ENCODE data around the gene SMTNL2. TPM values are rescaled to one million over a fixed set of nuclear protein-coding genes. Genes with fewer than 3 reads are reported as not detected.
A peak's percentile ranks its signal among the peaks of the same experiment; 100 is the strongest.

SMTNL2 gene
- total and polyA plus RNA-seq, 2 experiments from 2014 or later = 41.5 to 106 TPM

- Histone ChIP-seq H3K4me3 (no peak overlapping the region), H3K4me2 (no peak overlapping the region), H3K36me3 (replicated peaks; ENCODE audit: insufficient read depth, low read depth) (no peaks in the 10 kb centered on the region), H4K20me1 (ENCODE audit: insufficient read depth, poor library complexity, severe bottlenecking) (no peaks in the 10 kb centered on the region), H2AFZ (no peak overlapping the region), H3K9me2 (replicated peaks; ENCODE audit: insufficient read depth) (no peaks in the 10 kb centered on the region), H3K4me1 (ENCODE audit: insufficient read depth) (peaks cover 38% of the 10 kb centered on the region), H3K27ac (no peak overlapping the region), H3K79me2 (peaks cover 40% of the 10 kb centered on the region), H3K27me3 (no peaks in the 10 kb centered on the region), H3K9me3 (ENCODE audit: low read depth) (no peaks in the 10 kb centered on the region)
- TF ChIP-seq CTCF (IDR thresholded peaks at IDR 0.05; ENCODE audit: poor library complexity) = no peak
- TF ChIP-seq EZH2 (IDR thresholded peaks at IDR 0.05; ENCODE audit: borderline replicate concordance) = no peak
- no peak for TF ChIP-seq EZH2phosphoT487 (IDR thresholded peaks at IDR 0.05; ENCODE audit: low read depth, severe bottlenecking, unreplicated experiment)
- DNase-seq (ENCODE audit: low spot score) = no peak
- WGBS (ENCODE audit: low lambda C conversion rate, missing lambda C conversion rate) = 79% methylated on average over 6 of the region's 7 CpGs
Observed at GRCh38 chr17:4582101-4582501, 2.2 kb upstream of the SMTNL2 start.

- WGBS (ENCODE audit: low lambda C conversion rate, missing lambda C conversion rate) = 63% methylated on average over 8 of the region's 8 CpGs
Observed at GRCh38 chr17:4582691-4583090, 1.6 kb upstream of the SMTNL2 start.

GRCh38 chr17:4583206-4583605 is 1.1 kb upstream of the SMTNL2 start:
- H3K27me3 ChIP-seq = no peaks in the 10 kb centered on the region
- TF ChIP-seq EZH2phosphoT487 (IDR thresholded peaks at IDR 0.05; ENCODE audit: low read depth, severe bottlenecking, unreplicated experiment) (no peak), EZH2 (IDR thresholded peaks at IDR 0.05; ENCODE audit: borderline replicate concordance) (no peak)
- peaks cover 40% of the 10 kb centered on the region for H3K4me1 ChIP-seq (ENCODE audit: insufficient read depth)
- peaks cover 49% of the 10 kb centered on the region for H3K79me2 ChIP-seq
- no peaks in the 10 kb centered on the region for H3K9me3 ChIP-seq (ENCODE audit: low read depth)
- DNase-seq (ENCODE audit: low spot score) = no peak
- H3K9me2 ChIP-seq (replicated peaks; ENCODE audit: insufficient read depth) = no peaks in the 10 kb centered on the region
- H2AFZ ChIP-seq = no peak overlapping the region
- peaks cover 3% of the 10 kb centered on the region for H4K20me1 ChIP-seq (ENCODE audit: insufficient read depth, poor library complexity, severe bottlenecking)
- H3K36me3 ChIP-seq (replicated peaks; ENCODE audit: insufficient read depth, low read depth) = no peaks in the 10 kb centered on the region
- no peak overlapping the region for H3K4me3 ChIP-seq
- WGBS (ENCODE audit: low lambda C conversion rate, missing lambda C conversion rate) = 91% methylated on average over 3 of the region's 3 CpGs
- peak overlapping the region; percentile 84 for H3K4me2 ChIP-seq
- peak overlapping the region; percentile 89 for H3K27ac ChIP-seq

More at GRCh38 chr17:4582691-4583090, 1.6 kb upstream of the SMTNL2 start:
- Histone ChIP-seq H3K9me2 (replicated peaks; ENCODE audit: insufficient read depth) (no peaks in the 10 kb centered on the region), H4K20me1 (ENCODE audit: insufficient read depth, poor library complexity, severe bottlenecking) (no peaks in the 10 kb centered on the region), H3K4me3 (no peak overlapping the region), H3K27ac (peak overlapping the region; percentile 50), H3K4me1 (ENCODE audit: insufficient read depth) (peaks cover 38% of the 10 kb centered on the region), H3K4me2 (peak overlapping the region; percentile 84), H3K27me3 (no peaks in the 10 kb centered on the region), H3K9me3 (ENCODE audit: low read depth) (no peaks in the 10 kb centered on the region), H3K36me3 (replicated peaks; ENCODE audit: insufficient read depth, low read depth) (no peaks in the 10 kb centered on the region), H2AFZ (no peak overlapping the region), H3K79me2 (peaks cover 45% of the 10 kb centered on the region)
- DNase-seq (ENCODE audit: low spot score) = no peak
- TF ChIP-seq CTCF (IDR thresholded peaks at IDR 0.05; ENCODE audit: poor library complexity) (no peak), EZH2phosphoT487 (IDR thresholded peaks at IDR 0.05; ENCODE audit: low read depth, severe bottlenecking, unreplicated experiment) (no peak), EZH2 (IDR thresholded peaks at IDR 0.05; ENCODE audit: borderline replicate concordance) (no peak)

GRCh38 chr17:4583782-4584100 is 588 bp upstream of the SMTNL2 start:
- WGBS (ENCODE audit: low lambda C conversion rate, missing lambda C conversion rate) = 13% methylated on average over 12 of the region's 12 CpGs
- H3K9me3 ChIP-seq (ENCODE audit: low read depth) = no peaks in the 10 kb centered on the region
- TF ChIP-seq CTCF (IDR thresholded peaks at IDR 0.05; ENCODE audit: poor library complexity) (peak; percentile 53), EZH2phosphoT487 (IDR thresholded peaks at IDR 0.05; ENCODE audit: low read depth, severe bottlenecking, unreplicated experiment) (no peak), EZH2 (IDR thresholded peaks at IDR 0.05; ENCODE audit: borderline replicate concordance) (no peak)
- peak overlapping the region; percentile 70 for H3K4me3 ChIP-seq
- peaks cover 54% of the 10 kb centered on the region for H3K79me2 ChIP-seq
- H3K9me2 ChIP-seq (replicated peaks; ENCODE audit: insufficient read depth) = no peaks in the 10 kb centered on the region
- peaks cover 45% of the 10 kb centered on the region for H3K4me1 ChIP-seq (ENCODE audit: insufficient read depth)
- H3K27me3 ChIP-seq = no peaks in the 10 kb centered on the region
- H2AFZ ChIP-seq = peak overlapping the region; percentile 74
- no peaks in the 10 kb centered on the region for H3K36me3 ChIP-seq (replicated peaks; ENCODE audit: insufficient read depth, low read depth)
- H3K4me2 ChIP-seq = peak overlapping the region; percentile 84
- peaks cover 3% of the 10 kb centered on the region for H4K20me1 ChIP-seq (ENCODE audit: insufficient read depth, poor library complexity, severe bottlenecking)
- H3K27ac ChIP-seq = peak overlapping the region; percentile 89
- peak; percentile 86 for DNase-seq (ENCODE audit: low spot score)
